Duodenal mucosa (tissue), 2 donors: ENCODE measurements around the gene CCDC27.

ENCODE experiments used
- H3K27ac ChIP-seq: one replicate; pipeline ENCODE4 v1.7.0; 2013; ENCODE audit warnings: low read depth, low read length
- H3K27me3 ChIP-seq, 2 donors: one replicate each; pipeline ENCODE4 v1.7.0; 2013; ENCODE audit warnings: low read length in 2 of 2, control low read depth in 1 of 2; ENCODE audit not compliant: insufficient read depth in 2 of 2, control insufficient read depth in 1 of 2
- H3K36me3 ChIP-seq, 2 donors: one replicate each; pipeline ENCODE4 v1.7.0; 2013; ENCODE audit warnings: low read length in 2 of 2, control low read depth in 1 of 2; ENCODE audit not compliant: insufficient read depth in 2 of 2, control insufficient read depth in 1 of 2
- H3K4me1 ChIP-seq, 2 donors: one replicate each; pipeline ENCODE4 v1.7.0; 2013; ENCODE audit warnings: low read length in 2 of 2, control low read depth in 1 of 2; ENCODE audit not compliant: insufficient read depth in 2 of 2, control insufficient read depth in 1 of 2
- H3K4me3 ChIP-seq, 2 donors: one replicate each; pipeline ENCODE4 v1.7.0; 2013; ENCODE audit warnings: low read length in 2 of 2, low read depth in 1 of 2
- H3K9ac ChIP-seq, 2 donors: one replicate each; pipeline ENCODE4 v1.7.0; 2013; ENCODE audit warnings: low read length in 2 of 2, low read depth in 1 of 2
- H3K9me3 ChIP-seq, 2 donors: one replicate each; pipeline ENCODE4 v1.7.0; 2013; ENCODE audit warnings: low read length in 2 of 2, control low read depth in 1 of 2; ENCODE audit not compliant: control insufficient read depth in 1 of 2

CCDC27 gene

GRCh38 chr1:3729594-3730542 is 22.4 kb upstream of the CCDC27 start:
- H3K27me3 ChIP-seq: peaks cover 6 to 18% of the 10 kb centered on the region in 2 donors
- no peak overlapping the region for H3K27ac ChIP-seq
- H3K4me3 ChIP-seq: no peak overlapping the region
- no peaks in the 10 kb centered on the region for H3K4me1 ChIP-seq
- H3K9ac ChIP-seq: no peak overlapping the region
- no peaks in the 10 kb centered on the region for H3K36me3 ChIP-seq
- no peaks in the 10 kb centered on the region for H3K9me3 ChIP-seq

GRCh38 chr1:3730543-3731247 is 21.6 kb upstream of the CCDC27 start:
- no peak overlapping the region for H3K9ac ChIP-seq
- H3K27ac ChIP-seq: no peak overlapping the region

DNA sequence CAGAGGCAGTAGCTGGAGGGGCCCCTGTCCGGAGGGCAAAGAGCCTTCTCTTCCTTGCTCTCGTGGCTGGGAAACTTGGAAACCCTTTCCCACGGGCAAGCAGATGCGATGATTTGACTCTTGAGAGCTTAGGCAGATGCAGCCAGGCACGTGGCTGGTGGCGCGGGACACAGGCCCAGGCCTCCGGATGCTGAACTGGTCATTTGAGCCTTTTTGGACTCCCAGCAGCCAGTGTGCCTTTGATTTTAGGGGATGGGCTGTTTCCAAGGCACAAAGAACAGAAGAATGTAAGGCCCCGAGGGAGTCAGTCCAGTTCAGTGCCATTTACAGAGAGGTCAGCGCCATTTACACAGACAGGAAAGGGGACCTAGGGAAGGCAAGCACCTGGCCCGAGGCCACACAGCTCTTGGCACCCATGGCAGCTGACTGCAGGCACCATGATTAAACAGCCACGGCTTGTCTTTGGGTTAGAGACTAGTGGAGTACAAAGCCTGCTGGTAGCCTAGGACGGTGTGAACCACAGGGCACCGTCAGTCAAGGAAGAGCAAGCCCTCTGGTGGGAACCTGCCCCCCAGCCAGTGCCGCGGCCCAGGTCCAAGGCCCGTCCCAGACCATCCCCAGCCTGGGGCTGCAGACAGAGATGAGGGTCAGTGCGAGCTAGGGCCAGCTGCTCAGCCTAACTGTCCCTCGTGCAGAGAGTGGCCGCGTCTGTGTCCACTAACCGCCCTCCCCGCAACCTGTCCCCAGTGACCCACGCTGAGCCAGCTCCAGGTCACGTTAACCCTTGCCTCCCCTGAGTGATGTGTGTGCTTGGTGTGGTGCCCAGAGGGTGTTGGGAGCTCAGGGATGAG is 20.4 kb upstream of the CCDC27 start:
- no peaks in the 10 kb centered on the region for H3K4me1 ChIP-seq
- H3K9me3 ChIP-seq: no peaks in the 10 kb centered on the region
- H3K36me3 ChIP-seq: peaks cover 0 to 2% of the 10 kb centered on the region in 2 donors
- no peak overlapping the region for H3K27ac ChIP-seq
- H3K27me3 ChIP-seq: peaks cover 6 to 18% of the 10 kb centered on the region in 2 donors
- H3K4me3 ChIP-seq: no peak overlapping the region
- no peak overlapping the region for H3K9ac ChIP-seq

More at GRCh38 chr1:3730543-3731247, 21.6 kb upstream of the CCDC27 start:
- H3K36me3 ChIP-seq: peaks cover 0 to under 1% of the 10 kb centered on the region in 2 donors
- H3K4me1 ChIP-seq: no peaks in the 10 kb centered on the region
- H3K27me3 ChIP-seq: peaks cover 6 to 18% of the 10 kb centered on the region in 2 donors
- no peak overlapping the region for H3K4me3 ChIP-seq
- no peaks in the 10 kb centered on the region for H3K9me3 ChIP-seq

- Histone ChIP-seq H3K4me3 (no peak overlapping the region), H3K36me3 (peaks cover 0 to 2% of the 10 kb centered on the region in 2 donors), H3K27me3 (peaks cover 6 to 18% of the 10 kb centered on the region in 2 donors), H3K27ac (no peak overlapping the region), H3K9ac (no peak overlapping the region), H3K9me3 (no peaks in the 10 kb centered on the region), H3K4me1 (no peaks in the 10 kb centered on the region)
These were observed 19.7 kb upstream of the CCDC27 start for GRCh38 chr1:3732434-3733093.

GRCh38 chr1:3733094-3733882 is 19.0 kb upstream of the CCDC27 start:
- no peak overlapping the region for H3K27ac ChIP-seq

DNA sequence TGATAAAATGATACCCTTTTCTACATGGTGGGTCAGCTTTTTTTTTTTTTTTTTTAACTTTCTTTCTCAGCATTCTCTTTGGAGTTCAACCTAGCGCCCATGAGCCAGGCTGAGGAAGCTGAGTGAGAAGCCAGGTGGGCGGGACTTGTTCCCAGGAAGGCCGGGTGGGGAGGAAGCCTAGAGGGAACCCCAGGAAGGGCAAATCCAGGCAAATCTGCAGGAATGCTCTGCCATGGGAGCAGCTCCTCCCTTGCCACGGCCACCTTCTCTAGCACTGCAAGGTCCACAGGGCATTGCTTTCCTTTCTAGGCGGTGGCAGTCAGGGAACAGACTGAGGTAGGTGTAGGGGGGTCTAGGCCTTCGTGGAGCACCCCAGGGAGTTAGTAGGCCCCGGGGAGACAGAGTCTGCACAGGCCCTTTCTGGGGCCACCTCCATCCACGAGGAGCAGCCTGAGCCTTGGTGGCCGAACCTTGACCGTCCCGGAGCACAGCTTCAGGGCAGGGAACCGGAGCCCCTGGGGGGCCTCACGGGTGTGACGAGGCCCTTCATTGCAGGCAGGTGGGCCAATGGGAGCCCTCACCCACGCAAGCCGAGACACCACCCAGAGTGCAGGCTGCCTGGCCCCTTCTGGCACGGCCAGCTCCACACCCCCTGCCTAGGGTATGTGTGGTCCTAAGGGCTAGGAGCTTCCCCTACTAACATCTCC is 18.2 kb upstream of the CCDC27 start:
- H3K27me3 ChIP-seq: peaks cover 6 to 11% of the 10 kb centered on the region in 2 donors
- peaks cover 0 to 11% of the 10 kb centered on the region in 2 donors for H3K36me3 ChIP-seq
- H3K4me3 ChIP-seq: no peak overlapping the region
- H3K27ac ChIP-seq: no peak overlapping the region
- no peak overlapping the region for H3K9ac ChIP-seq
- no peaks in the 10 kb centered on the region for H3K4me1 ChIP-seq
- no peaks in the 10 kb centered on the region for H3K9me3 ChIP-seq

More at GRCh38 chr1:3733094-3733882, 19.0 kb upstream of the CCDC27 start:
- Histone ChIP-seq H3K27me3 (peaks cover 6 to 12% of the 10 kb centered on the region in 2 donors), H3K9ac (no peak overlapping the region), H3K4me3 (no peak overlapping the region), H3K36me3 (peaks cover 0 to 5% of the 10 kb centered on the region in 2 donors), H3K4me1 (no peaks in the 10 kb centered on the region), H3K9me3 (no peaks in the 10 kb centered on the region)

DNA sequence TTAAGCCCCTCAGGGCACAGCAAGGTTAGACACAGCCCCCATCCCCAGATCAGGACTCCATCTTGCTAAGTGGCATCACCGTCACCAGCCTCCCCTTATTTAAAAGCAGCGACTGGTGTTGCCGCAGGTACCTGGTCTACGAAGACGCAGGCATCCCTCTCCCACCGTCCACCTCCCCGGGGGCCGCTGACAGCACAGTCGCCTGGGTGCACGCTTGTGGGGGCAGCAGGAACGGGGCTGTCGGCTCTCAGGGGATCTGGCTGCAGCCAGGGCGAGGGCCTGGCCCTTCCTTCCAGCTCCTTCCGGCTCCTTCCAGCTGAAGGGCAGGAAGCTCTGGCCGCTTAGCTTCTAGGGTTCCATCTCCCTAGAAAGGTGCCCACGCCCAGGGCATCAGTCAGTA is 17.6 kb upstream of the CCDC27 start:
- Histone ChIP-seq H3K4me3 (no peak overlapping the region), H3K9me3 (no peaks in the 10 kb centered on the region), H3K9ac (no peak overlapping the region), H3K4me1 (no peaks in the 10 kb centered on the region), H3K27ac (no peak overlapping the region), H3K36me3 (peaks cover 0 to 11% of the 10 kb centered on the region in 2 donors), H3K27me3 (peaks cover 6 to 11% of the 10 kb centered on the region in 2 donors)

- H3K36me3 ChIP-seq: peaks cover 0 to 11% of the 10 kb centered on the region in 2 donors
- H3K9ac ChIP-seq: no peak overlapping the region
- H3K27me3 ChIP-seq: peaks cover 6 to 11% of the 10 kb centered on the region in 2 donors
- H3K9me3 ChIP-seq: no peaks in the 10 kb centered on the region
- no peak overlapping the region for H3K27ac ChIP-seq
- H3K4me3 ChIP-seq: no peak overlapping the region
- H3K4me1 ChIP-seq: no peaks in the 10 kb centered on the region
These were observed 17.1 kb upstream of the CCDC27 start for GRCh38 chr1:3735027-3735681.
